WERI-Rb-1 (cell line): Measurements from ENCODE around the gene MARK4.
"Not testable (repeated sequence)": the region's sequence is repeated elsewhere in the genome, so short reads cannot be mapped to it uniquely, and the experiment has no call there.

Experiments used
- DNase-seq: peaks from one replicate; pipeline ENCODE4 v3.0.0-alpha.2; 2020
- H3K27ac ChIP-seq: fragments of 250-450 bp; sonication (Bioruptor Pico); 2 replicates; pipeline ENCODE4 v1.5.1; 2020; ENCODE audit warnings: mild to moderate bottlenecking, moderate library complexity
- H3K27me3 ChIP-seq: fragments of 250-450 bp; sonication (Bioruptor Pico); 2 replicates; pipeline ENCODE4 v1.5.1; 2021; ENCODE audit warnings: mild to moderate bottlenecking, low read depth, moderate library complexity; ENCODE audit not compliant: insufficient read depth, severe bottlenecking
- H3K36me3 ChIP-seq: fragments of 250-450 bp; sonication (Bioruptor Pico); 2 replicates; pipeline ENCODE4 v1.5.1; 2020; ENCODE audit warnings: mild to moderate bottlenecking, moderate library complexity
- H3K4me3 ChIP-seq: 2 replicates; pipeline ENCODE4 v1.5.1; 2011; ENCODE audit warnings: low read depth, mild to moderate bottlenecking, control low read depth, low read length
- H3K9me3 ChIP-seq: fragments of 250-450 bp; sonication (Bioruptor Pico); 2 replicates; pipeline ENCODE4 v1.5.1; 2021; ENCODE audit warnings: mild to moderate bottlenecking, moderate library complexity; ENCODE audit not compliant: severe bottlenecking
- CTCF ChIP-seq: IDR thresholded peaks from 2 replicates; pipeline ENCODE4 v1.5.1; 2011; ENCODE audit warnings: low read depth, mild to moderate bottlenecking, control low read depth, inconsistent platforms, low read length

MARK4 gene

DNA sequence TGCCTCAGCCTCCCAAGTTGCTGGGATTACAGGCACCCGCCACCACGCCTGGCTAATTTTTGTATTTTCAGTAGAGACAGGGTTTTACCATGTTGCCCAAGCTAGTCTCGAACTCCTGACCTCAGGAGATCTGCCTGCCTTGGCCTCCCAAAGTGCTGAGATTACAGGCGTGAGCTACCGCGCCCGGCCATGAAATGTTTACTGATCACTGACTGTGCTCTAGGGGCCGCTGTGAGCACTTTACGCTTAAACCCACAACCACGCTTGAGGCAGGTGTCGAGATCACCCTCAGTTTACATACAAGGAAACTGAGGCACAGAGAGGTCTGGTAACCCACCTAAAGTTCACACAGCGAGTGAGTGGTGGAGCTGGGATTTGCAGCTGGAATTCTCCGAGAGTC, 18.9 kb downstream of the MARK4 start:
- peaks cover 42% of the 10 kb centered on the region for H3K36me3 ChIP-seq
- not testable (repeated sequence) for DNase-seq, H3K4me3 ChIP-seq, H3K27ac ChIP-seq, H3K9me3 ChIP-seq, H3K27me3 ChIP-seq
- TF ChIP-seq CTCF: 0 out of 2 replicates have a peak, but pooled peaks have one; percentile 8

GRCh38 chr19:45271098-45271734, 20.1 kb downstream of the MARK4 start:
- Histone ChIP-seq H3K9me3 (no peaks in the 10 kb centered on the region), H3K4me3 (no peak overlapping the region), H3K27me3 (no peaks in the 10 kb centered on the region), H3K36me3 (peaks cover 47% of the 10 kb centered on the region), H3K27ac (no peak overlapping the region)
- no peak for TF ChIP-seq CTCF
- no peak for DNase-seq

- H3K27me3 ChIP-seq: no peaks in the 10 kb centered on the region
- no peak for TF ChIP-seq CTCF
Measured at GRCh38 chr19:45271735-45272108, 20.7 kb downstream of the MARK4 start.

GRCh38 chr19:45273521-45273855, 22.4 kb downstream of the MARK4 start:
- no peak for DNase-seq
- Histone ChIP-seq H3K27me3 (no peaks in the 10 kb centered on the region), H3K9me3 (no peaks in the 10 kb centered on the region), H3K36me3 (peaks cover 50% of the 10 kb centered on the region), H3K27ac (no peak overlapping the region), H3K4me3 (no peak overlapping the region)
- TF ChIP-seq CTCF: no peak

More at GRCh38 chr19:45271735-45272108, 20.7 kb downstream of the MARK4 start:
- Histone ChIP-seq H3K27ac (no peak overlapping the region), H3K36me3 (peaks cover 47% of the 10 kb centered on the region), H3K9me3 (no peaks in the 10 kb centered on the region), H3K4me3 (no peak overlapping the region)
- DNase-seq: no peak

- peaks cover 55% of the 10 kb centered on the region for H3K36me3 ChIP-seq
- H3K4me3 ChIP-seq: no peak overlapping the region
- no peak overlapping the region for H3K27ac ChIP-seq
- no peaks in the 10 kb centered on the region for H3K9me3 ChIP-seq
- TF ChIP-seq CTCF: no peak
- H3K27me3 ChIP-seq: no peaks in the 10 kb centered on the region
- peak; percentile 48 for DNase-seq
Measured at GRCh38 chr19:45275370-45275971, 24.4 kb downstream of the MARK4 start.

- Histone ChIP-seq H3K27ac (peak overlapping the region; percentile 18; the same call in 1 of the 2 replicates), H3K27me3 (no peaks in the 10 kb centered on the region), H3K9me3 (no peaks in the 10 kb centered on the region), H3K4me3 (no peak overlapping the region), H3K36me3 (peaks cover 49% of the 10 kb centered on the region)
- TF ChIP-seq CTCF: no peak
- DNase-seq: no peak
Measured at GRCh38 chr19:45276284-45276687, 25.2 kb downstream of the MARK4 start.
